ENCODE results near the gene PSMF1.

DNA sequence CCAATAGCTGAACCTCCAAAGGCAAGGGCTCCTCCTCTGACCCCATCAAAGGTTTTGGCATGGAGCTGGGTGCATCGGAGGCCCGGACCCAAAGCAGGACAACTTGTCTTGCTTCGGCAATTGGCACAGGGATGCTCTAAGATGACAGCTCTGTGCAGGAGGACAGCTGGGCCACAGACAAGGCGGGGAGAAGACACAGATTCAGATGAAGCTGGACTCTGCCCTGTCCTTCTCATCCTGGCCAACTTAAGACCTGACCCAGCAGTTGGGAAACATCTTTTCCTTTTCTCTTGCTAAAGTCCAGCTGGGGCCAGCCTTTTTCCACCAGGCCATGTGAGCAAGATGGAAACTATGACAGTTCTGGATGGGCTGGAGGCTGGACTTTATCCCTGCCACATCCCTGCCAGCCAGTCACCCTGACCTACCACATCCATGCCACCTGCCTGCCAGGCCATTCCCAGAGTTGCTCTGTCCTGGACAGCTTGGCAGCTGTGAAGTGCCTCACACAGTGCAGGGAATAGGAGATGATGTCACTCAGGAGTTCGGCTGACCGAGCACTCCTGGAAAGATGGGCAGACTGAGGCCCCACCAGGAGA is 12.7 kb upstream of the PSMF1 start:
- TF ChIP-seq, protein P1, sequence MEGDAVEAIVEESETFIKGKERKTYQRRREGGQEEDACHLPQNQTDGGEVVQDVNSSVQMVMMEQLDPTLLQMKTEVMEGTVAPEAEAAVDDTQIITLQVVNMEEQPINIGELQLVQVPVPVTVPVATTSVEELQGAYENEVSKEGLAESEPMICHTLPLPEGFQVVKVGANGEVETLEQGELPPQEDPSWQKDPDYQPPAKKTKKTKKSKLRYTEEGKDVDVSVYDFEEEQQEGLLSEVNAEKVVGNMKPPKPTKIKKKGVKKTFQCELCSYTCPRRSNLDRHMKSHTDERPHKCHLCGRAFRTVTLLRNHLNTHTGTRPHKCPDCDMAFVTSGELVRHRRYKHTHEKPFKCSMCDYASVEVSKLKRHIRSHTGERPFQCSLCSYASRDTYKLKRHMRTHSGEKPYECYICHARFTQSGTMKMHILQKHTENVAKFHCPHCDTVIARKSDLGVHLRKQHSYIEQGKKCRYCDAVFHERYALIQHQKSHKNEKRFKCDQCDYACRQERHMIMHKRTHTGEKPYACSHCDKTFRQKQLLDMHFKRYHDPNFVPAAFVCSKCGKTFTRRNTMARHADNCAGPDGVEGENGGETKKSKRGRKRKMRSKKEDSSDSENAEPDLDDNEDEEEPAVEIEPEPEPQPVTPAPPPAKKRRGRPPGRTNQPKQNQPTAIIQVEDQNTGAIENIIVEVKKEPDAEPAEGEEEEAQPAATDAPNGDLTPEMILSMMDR (IDR thresholded peaks at IDR 0.05) = no peak
- no peak for TF ChIP-seq POLR2A (IDR thresholded peaks at IDR 0.05)
